Hematopoietic multipotent progenitor cell treated with erythropoietin and hydrocortisone succinate and interleukin-3 and kit ligand, for 8 days (in vitro differentiated cells): Measurements from ENCODE around the gene RINL.

Experiments used
- DNase-seq: peaks from one replicate; pipeline ENCODE4 v3.0.0-alpha.2; 2015

Gene RINL

DNA sequence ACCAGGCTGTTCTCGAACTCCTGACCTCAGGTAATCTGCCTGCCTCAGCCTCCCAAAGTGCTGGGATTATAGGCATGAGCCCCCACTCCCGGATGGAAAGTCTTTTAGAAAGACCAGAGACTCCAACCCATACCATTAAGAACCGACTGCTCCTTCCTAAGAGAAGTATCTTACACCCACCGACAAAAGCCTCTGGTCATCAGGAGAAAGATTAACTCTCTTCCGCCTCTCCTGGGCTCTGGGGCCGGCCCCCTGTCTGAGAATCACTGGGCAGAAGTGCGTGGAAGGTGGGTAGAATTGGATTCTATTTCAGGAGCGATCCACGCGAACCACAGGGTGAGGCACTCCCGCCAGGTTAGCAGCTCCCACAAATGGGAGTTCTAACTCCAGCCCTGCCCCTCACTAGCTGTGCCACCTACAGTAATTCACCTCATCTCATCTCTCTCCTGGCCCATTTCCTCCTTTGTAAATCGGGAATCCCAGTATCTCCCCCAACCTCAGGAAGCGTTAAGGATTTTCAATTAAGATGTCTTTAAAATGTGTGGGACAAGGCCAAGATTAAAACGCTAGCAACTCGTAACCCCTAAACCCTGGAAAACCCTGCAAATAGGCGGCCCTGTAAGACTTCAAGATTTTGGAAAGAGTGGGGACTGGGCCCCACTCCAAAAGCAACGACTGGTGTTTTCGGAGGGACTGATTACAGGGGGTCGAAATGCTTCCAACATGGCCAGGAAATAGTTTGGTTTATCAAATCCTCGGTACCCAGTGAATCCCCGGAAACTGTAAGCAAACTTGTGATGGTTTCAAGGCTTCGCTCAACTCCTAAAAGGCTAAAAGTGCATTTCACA lies 29.6 kb downstream of the RINL start:
- DNase-seq = no peak

DNA sequence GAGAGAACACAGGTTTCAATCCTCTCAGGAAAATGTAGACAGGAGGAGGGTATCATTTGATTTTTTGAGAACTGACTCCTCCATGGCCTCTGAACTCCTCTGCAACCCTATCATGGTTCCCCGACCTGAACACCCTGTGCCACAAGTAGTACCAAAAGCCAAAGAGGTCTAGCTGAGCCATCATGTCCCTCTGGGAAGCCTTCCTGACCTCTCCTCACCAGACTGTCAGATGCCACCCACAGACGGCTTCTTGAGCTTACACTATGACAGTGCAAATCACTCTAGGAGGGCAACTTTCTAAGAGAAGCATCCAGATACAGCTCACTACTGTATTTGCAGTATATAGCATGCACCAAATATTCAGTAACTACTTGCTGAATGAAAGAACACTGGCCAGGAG lies 32.0 kb downstream of the RINL start:
- DNase-seq = no peak

DNA sequence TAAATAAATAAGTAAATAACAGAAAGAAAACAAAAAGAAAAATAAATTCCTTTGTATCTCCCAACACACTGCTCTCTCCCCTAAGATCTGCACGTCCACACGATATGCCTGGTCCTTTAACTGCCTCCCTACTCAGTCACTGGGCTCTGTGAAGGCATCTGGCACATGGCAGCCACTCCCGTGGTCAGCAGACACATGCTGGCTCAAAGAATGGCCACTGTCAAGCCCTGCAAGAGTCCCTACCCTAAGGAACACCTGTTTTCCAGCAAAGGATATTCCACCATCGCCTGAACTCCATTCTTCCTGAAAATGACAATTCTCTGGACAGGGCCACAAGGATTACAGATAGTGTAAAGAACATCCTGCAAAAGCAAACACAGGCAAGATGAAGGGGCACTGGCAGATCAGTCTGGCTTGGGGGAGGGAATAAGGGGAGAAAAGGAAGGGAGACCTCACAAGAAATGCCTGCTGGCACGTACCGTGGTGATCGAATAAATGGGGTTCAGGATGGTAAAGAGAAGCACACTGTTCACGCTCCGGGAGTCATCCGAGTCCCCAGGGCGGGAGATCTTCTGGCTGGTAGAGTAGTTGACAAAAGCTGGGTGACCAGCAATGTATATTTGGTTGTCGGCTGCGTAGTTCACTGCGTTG lies 32.6 kb downstream of the RINL start:
- DNase-seq = no peak

DNA sequence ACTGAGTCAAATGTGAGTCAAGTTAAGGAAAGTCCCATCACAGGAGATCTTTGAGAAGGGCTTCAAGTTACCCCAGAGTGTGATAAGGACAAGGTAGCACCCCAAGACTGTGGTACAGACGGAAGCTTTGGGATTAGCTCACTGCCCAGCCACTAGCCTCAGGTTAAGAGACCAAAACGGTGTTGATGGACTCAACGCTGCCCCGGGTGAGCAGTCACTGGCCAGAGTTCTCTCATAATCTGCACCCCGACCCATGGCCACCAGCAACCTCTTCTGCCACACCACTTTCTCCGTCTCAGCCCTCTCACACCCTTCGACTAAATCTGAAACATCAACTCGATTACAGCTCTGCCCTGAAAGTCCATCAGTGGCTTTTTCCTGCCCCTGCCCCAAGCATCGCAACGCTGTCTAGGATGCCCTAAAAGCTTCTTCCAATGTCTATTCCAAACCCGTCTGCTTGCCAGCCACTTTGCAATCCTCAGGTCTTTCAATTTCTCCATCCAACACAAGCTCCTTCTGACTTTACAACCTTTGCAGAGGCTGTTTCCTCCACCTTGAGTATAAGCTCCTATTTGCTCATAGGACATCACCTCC lies 33.9 kb downstream of the RINL start:
- no peak for DNase-seq

DNA sequence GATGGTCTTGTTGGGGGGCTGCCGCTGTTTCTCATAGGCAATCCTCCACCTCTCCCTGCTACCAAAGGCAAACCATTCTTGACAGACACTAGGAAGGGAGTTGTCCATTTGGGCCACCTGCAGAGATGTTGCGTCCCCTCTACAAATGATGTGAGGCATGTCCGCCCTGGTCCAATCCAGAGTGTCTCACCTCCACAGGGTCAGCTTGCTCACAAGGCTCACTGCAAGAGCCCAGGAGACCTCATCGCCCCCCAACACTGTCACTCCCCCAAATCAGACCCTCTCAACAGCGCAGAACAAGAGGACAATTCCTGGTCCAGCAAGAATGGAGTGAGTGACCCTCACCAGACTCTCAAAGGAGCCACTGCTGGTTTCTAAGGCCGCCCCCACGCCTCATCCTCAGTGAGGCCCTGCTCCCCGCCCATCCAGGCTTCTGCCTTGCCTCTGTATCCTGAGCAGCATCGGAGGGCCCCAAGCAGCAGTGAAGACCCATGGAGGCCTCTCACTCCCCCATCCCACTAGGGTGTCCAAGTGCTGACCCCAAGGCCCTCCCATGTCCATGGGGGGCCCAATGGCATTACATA lies 34.8 kb downstream of the RINL start:
- DNase-seq = no peak

DNA sequence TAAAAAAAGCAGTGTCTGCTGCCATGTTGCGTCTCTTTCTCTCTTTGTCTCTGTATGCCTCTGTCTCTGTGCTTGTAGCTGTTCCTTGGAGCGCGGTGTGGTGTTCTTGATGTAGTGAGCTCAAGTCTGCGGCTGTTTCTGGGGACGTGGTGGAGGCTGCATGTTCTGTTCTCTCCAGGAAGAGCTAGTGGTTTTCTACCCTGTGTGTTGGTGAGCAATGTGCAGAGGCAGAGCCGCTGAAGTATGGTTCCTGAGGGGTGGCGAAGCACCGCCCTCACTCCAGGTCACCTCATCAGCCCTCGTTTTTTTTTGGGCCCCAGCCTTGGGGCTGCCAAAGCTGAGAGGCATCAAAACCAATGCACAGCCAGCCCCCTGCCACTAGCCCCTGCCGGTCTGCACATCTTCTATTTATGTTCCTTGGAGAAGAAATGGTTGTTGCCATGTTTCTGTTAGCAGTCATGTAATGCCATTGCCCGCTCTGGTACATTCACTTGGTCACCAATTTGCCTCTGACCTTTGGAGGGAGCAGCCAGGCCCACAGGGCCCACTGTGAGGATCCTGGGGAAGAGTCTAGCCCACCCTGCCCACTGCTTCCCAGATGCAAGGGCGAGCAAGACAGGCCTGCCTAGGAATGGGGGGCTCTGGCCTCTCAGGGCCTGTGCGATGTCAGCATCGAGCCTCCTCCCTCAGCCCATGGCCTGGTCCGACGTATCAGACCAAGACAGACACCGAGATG lies 35.5 kb downstream of the RINL start:
- no peak for DNase-seq

DNA sequence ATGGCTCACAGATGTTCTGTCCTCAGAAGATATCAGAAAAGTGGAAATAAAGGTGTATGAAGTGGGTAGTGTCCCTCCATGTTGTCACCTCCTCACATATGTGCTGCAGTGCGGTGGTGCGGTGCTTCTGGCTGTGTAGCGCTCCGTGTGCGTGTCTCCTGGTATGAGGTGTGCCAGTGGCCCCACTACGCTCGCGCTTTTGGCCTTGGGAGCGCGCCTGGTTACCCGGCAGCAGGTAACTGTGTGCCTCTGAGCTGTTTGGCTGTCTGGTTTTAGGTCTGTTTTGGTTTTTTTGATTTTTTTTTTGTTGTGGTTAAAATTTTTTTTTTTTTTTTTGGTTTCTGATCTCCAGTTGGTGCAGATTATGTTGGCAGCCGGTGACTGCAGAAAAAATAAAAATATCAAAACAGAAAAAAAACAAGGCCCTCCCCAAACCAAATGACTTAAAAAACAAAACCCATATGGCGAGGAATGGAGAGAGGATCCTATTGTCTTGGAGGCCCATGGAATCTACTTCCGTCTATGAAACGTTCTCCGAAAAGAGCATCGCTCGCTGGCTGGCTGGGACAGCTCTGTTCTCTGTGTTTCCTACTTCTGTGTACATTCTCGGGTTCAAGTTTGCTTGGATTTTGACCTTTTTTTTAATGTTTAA lies 36.2 kb downstream of the RINL start:
- DNase-seq = no peak

DNA sequence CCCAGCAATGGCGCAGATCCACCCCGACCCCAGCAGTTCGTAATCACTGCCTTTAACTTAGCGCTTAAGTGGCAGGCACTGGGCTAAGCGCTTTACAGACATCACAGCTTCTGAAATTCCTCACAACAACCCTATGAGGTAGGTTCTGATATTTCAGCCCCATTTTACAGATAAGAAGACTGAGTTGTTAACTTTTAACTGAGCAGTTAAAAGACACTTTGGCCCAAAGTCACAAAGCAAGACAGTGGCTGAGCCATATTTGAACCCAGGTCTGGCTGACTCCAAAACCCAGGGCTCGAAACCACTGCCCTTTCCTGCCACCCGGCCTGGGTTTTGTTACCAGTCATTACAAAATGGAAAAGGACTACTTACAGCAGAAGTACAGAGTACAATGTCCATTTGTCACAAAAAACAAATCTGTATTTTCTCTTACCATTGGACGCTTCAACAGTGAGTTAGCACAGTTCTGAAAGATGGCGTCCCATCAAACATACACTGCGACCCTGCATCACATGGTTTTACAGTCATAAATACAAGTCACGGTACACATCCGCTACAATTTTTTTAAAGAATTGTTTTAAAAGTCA lies 36.8 kb downstream of the RINL start:
- DNase-seq = no peak

DNA sequence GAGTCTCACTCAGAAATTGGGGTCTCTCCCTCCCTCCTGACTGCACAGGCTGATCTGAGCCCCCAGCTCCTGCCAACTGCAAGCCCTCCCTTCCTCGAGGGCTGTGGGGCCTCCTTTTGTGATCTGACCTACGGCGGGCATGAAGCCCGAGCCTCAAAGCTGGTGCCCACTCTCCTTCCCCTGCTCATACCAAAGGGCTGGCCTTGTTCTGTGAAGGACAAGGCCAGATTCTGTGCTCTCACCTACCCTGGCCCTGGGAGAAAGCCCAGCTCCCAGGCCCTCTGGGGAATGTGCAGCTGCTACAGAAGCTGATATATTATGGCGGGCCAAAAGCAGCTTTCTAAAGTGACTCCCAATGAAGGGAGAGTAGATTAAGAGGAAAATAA lies 37.5 kb downstream of the RINL start:
- DNase-seq = no peak

DNA sequence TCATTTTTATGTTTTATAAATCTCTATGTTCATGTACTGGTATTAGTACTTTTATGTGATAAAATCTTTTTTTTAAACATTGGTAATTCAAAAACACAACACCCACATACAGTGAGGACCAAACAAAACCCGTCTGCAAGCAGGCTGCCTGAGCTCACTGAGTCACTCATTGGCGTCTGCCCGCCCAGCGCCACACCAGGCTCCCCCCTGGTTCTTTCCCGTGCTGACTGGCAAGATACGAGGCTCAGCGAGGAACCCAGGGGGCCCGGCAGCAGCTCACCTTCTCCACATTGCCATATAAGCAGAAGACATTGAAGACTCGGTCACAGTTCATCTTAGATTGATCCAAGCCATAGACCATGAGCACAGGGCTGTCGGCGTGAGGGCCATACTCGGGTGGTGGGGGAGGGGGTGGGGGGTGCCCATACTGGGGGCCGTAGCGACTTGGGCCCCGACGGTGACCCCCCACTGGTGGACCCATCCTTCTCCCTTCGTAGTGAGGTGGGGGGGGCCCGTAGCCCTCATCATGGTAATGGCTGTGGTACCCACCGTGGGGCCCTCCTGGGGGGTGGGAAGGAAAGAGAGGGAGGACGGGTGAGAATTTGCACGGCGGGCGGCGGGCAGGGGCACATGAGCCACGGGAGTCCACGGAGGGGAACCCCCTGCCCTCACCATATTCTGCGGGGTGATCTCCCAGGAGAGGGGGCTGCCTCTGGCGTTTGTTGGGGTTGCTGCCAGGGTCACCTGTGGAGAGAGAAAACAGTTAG lies 38.1 kb downstream of the RINL start:
- no peak for DNase-seq

DNA sequence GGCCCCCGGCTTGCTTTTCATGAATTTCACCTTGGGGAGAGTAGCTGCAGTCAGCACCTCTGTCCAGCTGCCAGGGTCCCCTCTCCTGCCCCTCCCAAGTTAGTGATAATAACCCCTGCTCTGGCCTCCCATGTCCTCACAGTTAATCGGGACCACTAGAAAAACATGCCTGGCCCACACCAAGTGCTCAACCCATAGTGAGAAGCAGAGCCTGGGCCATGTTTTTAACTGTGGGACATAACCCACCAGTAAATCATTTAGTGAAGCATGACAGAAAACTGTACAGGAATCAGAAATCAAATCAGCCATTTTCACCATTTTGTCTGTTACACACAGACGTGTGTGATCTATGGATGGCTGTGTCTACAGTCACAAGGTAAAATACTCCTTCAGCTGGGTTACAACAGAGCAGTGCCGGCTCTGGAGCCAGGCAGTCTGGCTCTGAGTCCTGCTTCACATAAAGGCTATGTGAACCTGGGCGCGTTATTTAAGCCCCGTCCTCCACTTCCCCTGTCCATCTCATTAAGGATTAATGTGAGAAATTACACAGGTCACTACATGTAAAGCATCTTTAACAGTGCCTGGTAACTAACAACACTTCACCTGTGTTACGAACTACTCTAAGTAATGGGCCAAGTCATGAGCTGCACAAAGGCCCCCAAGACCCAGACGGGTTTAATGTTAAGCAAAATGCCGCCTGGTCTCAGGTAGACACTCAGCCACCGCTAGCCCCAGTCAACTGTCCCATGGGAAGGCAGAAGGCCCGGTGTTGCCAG lies 38.9 kb downstream of the RINL start:
- no peak for DNase-seq

DNA sequence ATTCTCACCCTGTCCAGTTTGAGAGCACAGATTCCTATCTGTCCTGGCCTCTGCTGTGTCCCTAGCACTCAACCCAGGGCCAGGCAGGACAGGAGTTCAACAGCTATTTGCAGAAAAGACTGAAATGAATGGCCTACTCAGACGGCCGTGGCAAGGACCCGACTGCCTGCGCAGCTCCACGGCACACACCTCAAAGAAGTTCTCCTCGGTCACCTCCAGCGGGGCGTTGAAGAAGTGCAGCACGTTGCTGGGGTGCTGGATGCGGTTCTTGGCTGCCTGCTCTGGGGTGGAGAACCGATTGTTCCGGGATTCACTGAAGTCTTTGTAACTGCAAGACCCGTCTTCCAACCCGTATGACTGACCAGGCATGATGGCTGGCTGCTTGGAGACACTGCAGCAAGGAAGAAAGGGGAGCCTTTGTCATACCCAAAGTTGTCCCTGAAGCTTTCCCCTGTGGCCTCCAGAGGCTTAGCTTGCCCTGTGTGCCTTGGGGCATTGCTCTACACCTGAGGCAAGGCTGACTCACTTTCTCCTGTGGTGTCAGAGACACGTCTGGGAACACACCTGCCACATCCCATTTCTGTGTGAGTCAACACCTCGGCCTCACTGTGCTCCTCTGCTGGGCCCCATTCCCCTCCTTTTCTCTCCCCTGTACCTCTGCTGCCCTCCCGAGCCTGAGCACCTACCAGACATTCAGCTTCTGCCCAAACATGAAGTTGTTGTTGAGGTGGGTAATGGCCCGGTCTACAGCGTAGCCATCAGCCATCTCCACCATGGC lies 39.7 kb downstream of the RINL start:
- no peak for DNase-seq

DNA sequence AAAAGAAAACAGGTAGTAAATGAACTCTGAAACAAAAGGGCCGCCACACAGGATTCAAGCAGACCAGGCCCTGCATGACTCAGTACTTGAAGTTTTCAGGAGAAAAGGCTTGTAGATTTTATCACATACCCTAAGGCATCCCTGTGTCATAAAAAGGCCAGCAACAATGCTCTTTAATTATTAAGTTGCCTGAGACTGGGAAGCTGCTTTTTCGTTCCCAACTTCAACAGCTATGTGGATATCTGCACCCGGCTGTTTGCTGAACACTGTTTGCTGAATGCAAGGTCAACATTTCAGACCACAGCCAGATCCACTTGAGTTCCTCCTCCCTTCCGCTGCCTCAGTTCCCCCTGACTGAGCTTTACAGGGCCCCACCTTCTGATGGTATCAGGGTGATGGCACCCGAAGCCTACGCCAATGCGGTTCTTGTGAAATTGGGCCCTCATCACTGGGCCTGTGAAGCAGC lies 40.4 kb downstream of the RINL start:
- no peak for DNase-seq

DNA sequence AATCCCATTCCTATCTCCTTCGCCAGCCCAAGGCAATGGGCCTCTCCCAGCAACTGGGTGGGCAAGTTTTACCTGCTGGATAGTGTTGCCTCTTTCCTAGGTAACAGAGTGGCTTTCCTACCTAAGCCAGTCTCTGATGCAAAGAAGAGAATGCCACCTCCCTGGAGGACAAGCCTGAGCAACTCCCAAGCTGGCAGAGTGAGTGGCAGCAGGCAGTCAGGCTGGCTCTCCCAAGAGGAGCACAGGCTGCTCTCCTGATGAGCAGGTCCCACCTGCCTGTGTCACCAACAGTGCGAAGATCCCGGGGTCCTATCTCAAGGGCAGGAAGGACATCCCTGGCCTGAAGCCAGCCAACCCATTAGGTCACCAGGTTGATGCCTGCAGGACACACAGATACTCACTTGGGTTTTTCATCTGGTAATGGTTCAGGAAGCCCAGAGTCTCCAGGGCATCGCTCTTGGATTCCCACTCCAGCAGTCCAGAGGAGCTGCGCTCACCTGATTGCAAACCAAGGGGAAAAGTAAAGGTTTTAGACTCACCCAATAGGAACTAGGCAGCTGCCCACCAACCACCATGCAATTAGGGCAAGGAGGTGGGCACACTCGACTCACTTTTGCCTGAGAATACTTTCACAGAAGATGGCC lies 41.0 kb downstream of the RINL start:
- DNase-seq = no peak

DNA sequence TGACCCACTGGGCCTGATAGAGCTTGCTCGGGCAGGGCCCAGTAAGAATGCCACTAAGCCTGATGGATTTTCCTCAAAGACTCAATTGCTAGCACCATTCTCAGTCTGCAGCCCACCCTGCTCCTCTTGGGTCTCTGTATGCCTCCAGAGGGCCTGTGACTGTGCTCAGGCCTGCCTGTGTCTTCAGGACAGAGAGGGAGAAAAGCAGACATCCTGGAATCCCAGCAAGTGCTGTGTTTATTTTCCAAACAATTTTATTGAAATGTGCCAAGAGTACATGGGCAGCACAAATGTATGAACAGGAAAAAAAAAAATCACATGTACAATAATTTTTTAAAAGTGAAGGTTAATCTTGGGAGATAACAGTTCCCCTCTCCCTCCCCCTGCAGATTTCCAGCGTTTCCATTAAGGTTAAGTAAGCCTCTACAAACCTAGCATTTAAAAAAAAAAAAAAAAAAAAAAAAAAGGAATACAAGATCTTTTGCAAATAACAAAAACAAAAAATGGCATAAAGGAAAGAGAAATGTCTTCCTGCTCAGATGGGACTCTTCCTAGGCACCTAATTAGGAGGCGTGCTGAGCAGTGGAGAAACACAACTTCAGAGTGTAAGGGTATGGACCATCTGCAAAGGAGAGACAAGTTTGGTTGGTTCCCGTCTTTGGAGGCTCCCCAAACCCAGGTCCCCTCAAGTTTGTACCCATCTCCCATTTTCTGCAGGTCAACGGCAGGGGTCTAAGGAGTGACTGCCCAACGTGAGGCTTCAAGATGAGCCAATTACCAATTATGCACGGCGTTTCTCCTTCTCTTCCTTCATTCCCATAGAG lies 41.7 kb downstream of the RINL start:
- DNase-seq = no peak

DNA sequence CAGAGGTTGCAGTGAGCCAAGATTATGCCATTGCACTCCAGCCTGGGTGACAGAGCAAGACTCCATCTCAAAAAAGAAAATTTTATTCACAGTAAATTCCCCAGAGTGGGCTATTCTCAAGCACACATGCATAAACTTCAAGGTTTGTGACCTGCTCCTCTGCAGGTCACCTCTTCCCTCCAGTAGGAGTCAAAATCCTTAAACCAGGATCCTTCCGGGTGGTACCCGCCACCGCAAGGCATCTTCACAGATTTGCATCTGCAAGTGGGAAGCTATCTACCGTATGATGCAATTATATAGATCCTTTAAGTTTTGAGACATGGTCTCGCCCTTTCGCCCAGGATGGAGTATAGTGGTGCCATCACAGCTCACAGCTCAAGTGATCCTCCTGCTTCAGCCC lies 43.5 kb downstream of the RINL start:
- DNase-seq = no peak

DNA sequence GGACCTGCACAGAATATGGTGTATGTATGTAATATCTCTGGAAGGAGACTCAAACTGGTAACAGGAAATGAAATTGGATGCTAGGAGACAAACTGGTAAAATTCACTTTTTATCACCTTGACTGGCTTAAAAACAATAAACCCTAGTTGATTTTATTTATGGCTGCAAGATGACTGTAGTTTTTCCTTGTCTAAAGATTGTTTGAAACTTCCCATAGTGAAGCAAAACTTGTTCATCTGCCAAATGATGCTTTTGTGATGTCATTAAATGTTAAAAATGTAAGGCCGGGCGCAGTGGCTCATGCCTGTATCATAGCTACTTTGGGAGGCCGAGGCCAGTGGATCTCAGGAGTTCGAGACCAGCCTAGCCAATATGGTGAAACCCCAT lies 44.0 kb downstream of the RINL start:
- no peak for DNase-seq

DNA sequence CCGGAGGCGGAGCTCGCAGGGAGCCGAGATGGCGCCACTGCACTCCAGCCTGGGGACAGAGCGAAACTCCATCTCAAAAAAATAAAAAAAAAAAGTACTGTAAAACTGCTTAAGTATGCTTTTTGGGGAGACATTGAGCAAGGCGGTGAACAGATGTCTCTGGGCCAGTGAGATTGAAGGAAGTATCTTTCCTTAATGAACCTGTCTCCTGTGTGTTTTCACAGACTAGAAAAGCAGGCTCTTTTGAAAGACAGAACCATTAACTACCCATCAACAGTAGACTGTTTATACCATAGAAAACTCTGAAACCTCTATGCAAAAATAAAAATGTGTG lies 45.0 kb downstream of the RINL start:
- no peak for DNase-seq
